Erythroblast (primary cell): ENCODE data around the gene SDK2.

Source experiments
- GATA1 ChIP-seq: IDR thresholded peaks from 2 replicates; pipeline ENCODE4 v1.6.1; 2011; ENCODE audit warnings: low read depth, mild to moderate bottlenecking, control low read depth, low read length, moderate library complexity
- POLR2A ChIP-seq: IDR thresholded peaks from 2 replicates; pipeline ENCODE4 v1.6.1; 2011; ENCODE audit warnings: mild to moderate bottlenecking, low read length

DNA sequence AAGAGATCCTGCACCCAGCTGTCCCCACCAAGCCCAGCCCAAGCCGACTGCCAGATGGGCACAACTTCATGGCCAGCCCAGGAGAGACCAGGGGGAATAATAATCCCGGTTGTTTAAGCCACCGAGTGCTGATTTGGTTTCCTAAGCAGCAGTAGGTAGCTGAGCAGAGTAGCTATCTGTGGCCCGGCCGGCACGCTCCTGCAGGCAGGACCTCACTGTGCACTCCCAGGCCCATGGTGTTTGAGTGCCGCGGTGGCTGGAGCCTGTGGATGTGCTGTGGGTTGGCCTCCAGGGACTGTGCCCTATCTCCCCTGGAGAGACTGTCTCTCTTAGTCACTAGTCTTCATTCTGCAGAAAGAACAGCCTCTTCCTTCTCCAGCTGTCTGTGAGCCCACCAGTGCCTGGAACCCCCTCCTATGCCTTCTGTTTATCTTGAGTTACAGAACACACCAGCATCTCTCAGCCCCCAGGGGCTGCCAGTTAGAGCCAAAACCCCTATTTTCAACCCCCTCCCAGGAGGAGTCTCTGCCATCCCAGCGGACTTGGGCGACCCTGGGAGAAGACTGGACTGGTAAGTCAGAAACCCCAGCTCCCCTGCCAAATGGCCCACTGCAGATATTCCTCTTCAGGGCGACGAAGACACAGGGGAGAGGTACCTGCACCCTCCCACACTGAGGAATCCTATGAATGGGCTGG is 152.0 kb downstream of the SDK2 start:
- TF ChIP-seq POLR2A (no peak), GATA1 (no peak)
